ENCODE results near the gene C2orf78. TPM values are rescaled to one million over a fixed set of nuclear protein-coding genes. Genes with fewer than 3 reads are reported as not detected.

C2orf78 gene
- total and polyA plus RNA-seq, 2 of the 4 experiments (the other 2 are of a cell fraction), result 0.03 TPM; not detected in 1

- H3K36me3 ChIP-seq (ENCODE audit: control insufficient read depth, insufficient read depth, low read length), result peaks cover 41% of the 10 kb centered on the region
- no peak overlapping the region for H4K5ac ChIP-seq (ENCODE audit: low read depth, low read length)
- no peak for TF ChIP-seq CTCF (conservative IDR thresholded peaks at IDR 0.05; ENCODE audit: low read depth, low read length)
- no peak for TF ChIP-seq ELK1 (IDR thresholded peaks at IDR 0.05; ENCODE audit: borderline replicate concordance, low read depth, low read length)
- TF ChIP-seq MAFK (IDR thresholded peaks at IDR 0.05; ENCODE audit: low read depth, low read length), result no peak
- TF ChIP-seq SMC3 (IDR thresholded peaks at IDR 0.05; ENCODE audit: low read depth, low read length), result no peak
- TF ChIP-seq FOS (IDR thresholded peaks at IDR 0.05; ENCODE audit: low read depth, low read length), result no peak
- TF ChIP-seq NFE2L2 (IDR thresholded peaks at IDR 0.05; ENCODE audit: low read depth, low read length), result no peak
- TF ChIP-seq MAZ (IDR thresholded peaks at IDR 0.05; ENCODE audit: borderline replicate concordance, low read depth, low read length), result no peak
- TF ChIP-seq RAD21 (IDR thresholded peaks at IDR 0.05; ENCODE audit: low read length), result no peak
- TF ChIP-seq CHD1 (IDR thresholded peaks at IDR 0.05; ENCODE audit: low read depth, low read length), result no peak
- TF ChIP-seq BHLHE40 (IDR thresholded peaks at IDR 0.05; ENCODE audit: low read depth, low read length), result no peak
- TF ChIP-seq RCOR1 (IDR thresholded peaks at IDR 0.05; ENCODE audit: insufficient replicate concordance, low read length), result no peak
- 0 out of 2 replicates have a peak, but pooled peaks have one; percentile 46 for ATAC-seq (ENCODE audit: low read depth)
- dilution Hi-C loops (cut with HindIII; ENCODE audit: low sequenced_read_pairs, unreplicated experiment), result no loop called here
- H3K9me1 ChIP-seq (ENCODE audit: insufficient read depth, low read length), result peaks cover 9% of the 10 kb centered on the region
- H3K4ac ChIP-seq (ENCODE audit: low read depth, low read length), result no peak overlapping the region
- no peak overlapping the region for H2BK5ac ChIP-seq (ENCODE audit: low read depth, low read length, poor library complexity, severe bottlenecking)
- H2BK120ac ChIP-seq (ENCODE audit: low read depth, low read length), result no peak overlapping the region
- CTCF ChIA-PET, result interaction anchor here (0.5 kb wide), 1 partner anchor 8 kb away, joined by 3 read pairs; no protein-coding TSS in a partner anchor
- no CpG with 5 or more reads among the region's 1 CpG for WGBS, 2 experiments (ENCODE audit: extremely low coverage in 2 of 2, insufficient read length in 1 of 2)
- DNase-seq, result no peak
- no peak overlapping the region for H2AK9ac ChIP-seq (replicated peaks; ENCODE audit: low read depth, low read length, poor library complexity)
- no peak overlapping the region for H3K23ac ChIP-seq (ENCODE audit: low read depth, low read length)
- no peak overlapping the region for H4K8ac ChIP-seq (ENCODE audit: low read depth in 2 of 2, low read length in 2 of 2)
- H3K9ac ChIP-seq (ENCODE audit: low read depth, low read length), result no peak overlapping the region
- H2BK20ac ChIP-seq (ENCODE audit: low read depth, low read length), result no peak overlapping the region
- no peaks in the 10 kb centered on the region for H3K9me3 ChIP-seq (ENCODE audit: control insufficient read depth, insufficient read depth, low read length)
- H3K18ac ChIP-seq (ENCODE audit: low read depth, low read length), result no peak overlapping the region
- no peak overlapping the region for H3K14ac ChIP-seq (replicated peaks; ENCODE audit: low read depth, low read length)
- H3K79me1 ChIP-seq (ENCODE audit: low read depth in 1 of 2, low read length in 2 of 2), result peaks cover 3 to 12% of the 10 kb centered on the region in 2 experiments; a peak in 2 of 4 replicates
- no peak overlapping the region for H2AK5ac ChIP-seq (ENCODE audit: low read depth, low read length)
- no peak overlapping the region for H3K4me3 ChIP-seq (ENCODE audit: insufficient read depth, low read depth, low read length)
- POLR2A ChIA-PET (ENCODE audit: unreplicated experiment), result no interaction called here
- no peaks in the 10 kb centered on the region for H3K27me3 ChIP-seq (ENCODE audit: control insufficient read depth, insufficient read depth, low read length)
- in situ Hi-C loops (cut with MboI; ENCODE audit: low sequenced_read_pairs), result no loop called here
- peaks cover 5% of the 10 kb centered on the region; the same call in 1 of the 2 replicates for H4K20me1 ChIP-seq (ENCODE audit: insufficient read depth, low read length)
- intact Hi-C loops (cut with micrococcal nuclease), result no loop called here
- H2AFZ ChIP-seq (replicated peaks; ENCODE audit: low read length, poor library complexity), result no peak overlapping the region
- BruUV-seq (replicated peaks), result no TSS peak
- H3K27ac ChIP-seq (ENCODE audit: insufficient read depth, low read length), result no peak overlapping the region
- no peak overlapping the region for H3K56ac ChIP-seq (ENCODE audit: extremely low read depth, insufficient read depth, low read length)
- H2BK15ac ChIP-seq (ENCODE audit: low read depth, low read length), result no peak overlapping the region
- no peak overlapping the region for H3K4me2 ChIP-seq (ENCODE audit: low read depth, low read length)
- H4K91ac ChIP-seq (ENCODE audit: insufficient read depth, low read depth, low read length), result no peak overlapping the region
- H3K4me1 ChIP-seq (ENCODE audit: control insufficient read depth, insufficient read depth, low read length), result peaks cover 4% of the 10 kb centered on the region
These were observed 21.4 kb upstream of the C2orf78 start for GRCh38 chr2:73762571-73762970.

All from IMR-90 (cell line).